Activated CD8-positive, alpha-beta memory T cell treated with anti-CD3 and anti-CD28 coated beads, Interleukin-2, amount 50 U/mL, for 24 hours (primary cell): ENCODE data around the gene ACOT7.
"Not testable (repeated sequence)": the region's sequence is repeated elsewhere in the genome, so short reads cannot be mapped to it uniquely, and the experiment has no call there.

Experiments
- DNase-seq: peaks from one replicate; pipeline ENCODE4 v3.0.0-alpha.2; 2020; ENCODE audit errors: extremely low read depth

Gene ACOT7

DNA sequence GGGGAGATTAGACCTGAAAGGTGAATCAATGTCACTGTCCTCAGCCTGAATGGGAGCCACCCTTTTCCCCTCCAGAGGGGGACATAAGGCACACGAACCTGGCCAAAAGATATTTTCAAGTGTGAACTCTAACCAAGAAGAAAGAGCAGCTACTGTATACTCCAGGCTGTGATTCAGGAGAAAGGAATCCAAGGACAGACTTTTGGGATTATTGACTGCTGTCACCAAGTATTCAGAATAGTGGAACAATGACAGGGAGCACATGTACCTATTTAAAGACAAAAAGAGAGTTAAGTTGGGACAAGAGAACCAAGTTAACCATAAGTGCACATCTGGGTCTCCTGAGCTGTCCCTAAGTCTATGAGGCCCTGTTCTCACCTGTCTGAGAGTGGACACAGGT, 160.2 kb downstream of the ACOT7 start:
- DNase-seq = no peak

DNA sequence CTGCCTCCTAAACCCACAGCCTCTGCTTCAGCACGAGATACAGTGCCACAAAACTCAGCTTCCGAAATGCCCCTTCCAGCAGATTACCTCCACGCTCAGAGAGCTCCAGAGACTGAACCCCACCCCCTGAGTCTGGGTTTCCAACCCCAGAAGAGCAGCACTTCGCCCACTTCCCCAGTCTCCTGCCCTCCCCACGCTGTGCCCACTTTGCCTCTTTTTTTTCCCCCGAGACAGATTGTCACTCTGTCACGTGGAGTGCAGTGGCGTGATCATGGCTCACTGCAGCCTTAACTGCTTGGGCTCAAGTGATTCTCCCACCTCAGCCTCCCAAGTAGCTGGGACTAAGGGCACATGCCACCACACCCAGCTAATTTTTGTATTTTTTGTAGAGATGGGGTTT, 167.9 kb downstream of the ACOT7 start:
- no peak for DNase-seq

DNA sequence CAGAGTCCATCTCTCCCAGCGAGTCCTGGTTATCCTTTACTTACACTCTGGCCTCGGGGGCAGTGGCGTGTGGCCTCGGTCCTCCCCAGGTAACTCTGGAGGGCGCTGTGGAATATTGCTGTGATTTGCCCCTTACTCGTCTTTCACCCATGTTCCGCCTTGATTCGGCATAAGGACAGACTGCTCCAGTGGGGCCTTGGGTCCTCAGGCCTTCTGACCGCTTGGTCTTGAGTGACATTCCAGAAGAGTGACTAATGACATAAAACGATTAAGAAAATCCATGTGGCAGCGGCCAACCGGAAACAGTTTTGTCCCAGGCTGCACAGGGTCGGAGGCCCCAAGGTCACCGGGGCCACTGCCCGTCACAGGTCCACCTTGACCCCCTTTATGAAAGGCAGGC, 168.8 kb downstream of the ACOT7 start:
- DNase-seq = no peak

DNA sequence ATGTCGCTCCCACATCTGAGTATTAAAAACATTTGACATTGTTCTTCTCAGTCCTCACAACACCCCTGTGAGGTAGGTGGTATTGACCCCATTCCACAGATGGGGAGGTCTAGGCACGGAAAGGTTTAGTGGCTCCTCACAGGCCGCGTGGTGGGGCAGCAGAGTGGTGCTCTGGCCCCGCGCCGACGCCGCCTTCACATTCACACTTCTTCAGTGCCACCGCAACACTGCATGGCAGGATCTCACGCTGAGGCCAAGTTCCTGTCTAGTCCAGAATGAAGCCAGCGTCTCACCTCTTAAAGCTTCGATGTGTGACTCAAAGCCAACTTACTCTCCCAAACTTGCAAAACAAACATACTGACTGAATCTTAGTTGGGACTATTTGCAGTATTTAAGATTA, 169.9 kb downstream of the ACOT7 start:
- no peak for DNase-seq

DNA sequence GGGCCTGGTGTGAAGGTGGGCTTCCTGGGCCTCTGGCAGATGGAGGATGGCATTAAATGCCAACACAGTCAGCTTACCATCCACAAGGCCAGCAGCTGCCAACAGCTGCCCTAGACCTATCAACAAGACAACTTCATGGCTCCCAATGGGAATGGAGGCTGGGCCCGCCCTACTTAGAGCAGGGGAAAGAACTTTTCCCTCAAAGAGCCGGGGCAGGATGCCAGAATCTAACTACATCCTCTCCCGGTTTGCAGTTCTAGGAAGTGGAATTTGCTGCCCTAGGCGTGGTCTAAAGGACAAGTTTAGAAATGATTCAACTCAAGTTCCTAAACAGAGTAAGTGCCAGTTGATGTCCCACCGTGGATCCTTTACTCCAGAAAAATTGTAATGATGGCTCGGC, 170.9 kb downstream of the ACOT7 start:
- DNase-seq = no peak

DNA sequence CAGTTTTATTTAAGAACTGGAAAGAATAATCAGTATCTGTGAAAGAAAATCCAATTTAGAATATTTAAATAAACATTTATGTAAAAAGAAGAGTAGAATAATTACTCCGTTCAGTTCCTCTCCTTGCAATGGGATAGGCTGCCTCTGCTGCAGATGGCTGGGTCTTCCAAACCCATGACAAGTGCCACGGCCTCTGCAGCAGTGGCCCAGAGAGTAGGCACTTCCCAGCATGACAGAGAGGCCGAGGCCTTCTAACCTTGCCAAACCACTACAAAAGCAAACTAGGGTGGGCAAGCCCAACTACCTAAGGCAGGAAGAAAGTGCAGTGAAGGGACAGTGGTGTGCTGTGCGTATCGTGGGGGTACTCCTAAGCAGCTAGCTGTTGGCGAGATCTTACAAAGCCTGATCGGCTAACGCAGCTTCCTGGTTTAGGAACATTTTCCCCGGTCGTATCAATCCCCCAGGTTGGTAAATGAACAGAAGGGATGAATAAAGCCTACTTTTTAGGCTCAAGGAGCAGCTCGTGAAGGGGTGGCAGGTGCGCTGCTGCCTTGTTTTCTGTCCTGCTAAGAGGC, 172.3 kb downstream of the ACOT7 start:
- no peak for DNase-seq

DNA sequence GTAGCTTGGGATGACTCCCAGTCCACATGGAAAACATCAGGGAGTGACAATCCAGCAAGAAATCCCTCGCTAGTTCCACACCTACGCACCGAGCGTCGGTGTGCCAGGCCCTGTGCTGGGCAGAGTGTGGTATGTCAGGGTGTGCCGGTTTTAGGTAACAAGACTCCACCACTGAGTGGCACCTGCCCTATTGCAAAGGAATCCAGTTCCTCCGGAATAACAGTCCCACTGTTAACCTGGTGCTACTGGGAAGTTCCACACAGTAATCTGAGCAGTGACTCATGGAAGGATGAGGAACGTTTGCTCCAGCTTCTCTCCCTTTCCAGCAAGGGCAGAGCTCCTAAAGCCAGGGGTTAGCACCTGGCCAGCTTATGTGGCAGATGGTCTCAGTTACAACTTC, 173.3 kb downstream of the ACOT7 start:
- no peak for DNase-seq

DNA sequence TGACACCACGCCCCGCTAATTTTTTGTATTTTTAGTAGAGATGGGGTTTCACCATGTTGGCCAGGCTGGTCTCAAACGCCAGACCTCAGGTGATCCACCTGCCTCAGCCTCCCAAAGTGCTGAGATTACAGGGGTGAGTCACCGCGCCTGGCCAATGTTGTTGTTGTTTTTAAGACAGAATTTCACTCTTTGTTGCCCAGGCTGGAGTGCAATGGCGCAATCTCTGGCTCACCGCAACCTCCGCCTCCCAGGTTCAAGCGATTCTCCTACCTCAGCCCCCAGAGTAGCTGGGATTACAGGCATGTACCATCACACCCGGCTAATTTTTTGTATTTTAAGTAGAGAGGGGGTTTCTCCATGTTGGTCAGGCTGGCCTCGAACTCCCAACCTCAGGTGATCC, 173.9 kb downstream of the ACOT7 start:
- DNase-seq = not testable (repeated sequence)

DNA sequence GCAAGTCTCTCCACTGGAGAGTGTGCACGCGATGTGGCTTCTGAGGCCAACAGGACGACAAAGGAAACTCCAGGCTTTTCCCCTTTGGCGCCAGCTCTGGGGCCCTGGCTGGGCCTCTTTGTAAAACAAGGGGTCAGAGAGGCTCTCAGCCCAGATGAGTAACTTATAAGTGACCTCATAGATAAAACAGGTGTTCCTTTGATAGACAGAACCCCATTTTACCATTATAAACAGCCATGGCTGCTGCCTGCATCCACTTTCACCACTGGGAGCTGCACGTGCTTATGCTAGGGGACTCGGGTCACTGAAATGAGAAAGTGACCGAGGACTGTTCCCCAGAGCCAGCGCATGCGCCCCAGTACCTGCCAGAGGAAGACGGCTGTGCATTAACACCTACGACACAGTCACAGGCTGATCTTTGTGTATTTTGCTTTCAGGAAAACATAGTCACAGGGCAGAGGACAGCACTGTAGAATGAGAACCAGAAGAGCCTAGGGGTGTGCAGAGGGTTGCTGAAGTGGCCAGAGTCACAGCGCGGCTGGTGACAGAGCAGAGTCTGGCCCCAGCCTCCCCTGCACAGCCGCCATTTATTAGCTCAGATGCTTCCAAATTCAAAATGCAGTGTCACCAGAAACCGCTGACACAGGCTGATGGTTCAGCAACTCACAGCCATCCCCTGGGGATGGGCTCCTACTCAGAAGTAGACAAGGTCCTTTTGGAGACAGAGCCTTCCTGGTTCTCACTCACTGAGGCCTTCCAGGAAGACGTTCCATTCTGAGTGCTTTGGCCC, 175.0 kb downstream of the ACOT7 start:
- no peak for DNase-seq
